Limb (tissue), 2 donors: ENCODE measurements around the gene GPR146.
"Not testable (repeated sequence)": the region's sequence is repeated elsewhere in the genome, so short reads cannot be mapped to it uniquely, and the experiment has no call there.

Experiments
- DNase-seq, 2 donors: peaks; one replicate each; pipeline ENCODE4 v3.0.0-alpha.2; 2016; ENCODE audit errors: extremely low spot score in 2 of 2

GPR146 gene

GRCh38 chr7:1044189-1045068, at the start of gene GPR146:
Gene GPR146, plus strand, starts transcription at chr7:1044546. Its CDS starts 12,970 bp downstream, at chr7:1057516.
- DNase-seq, result peak; percentile 90 to 98

- no peak for DNase-seq
Measured at GRCh38 chr7:994592-995308, 49.6 kb upstream of the GPR146 start.

DNA sequence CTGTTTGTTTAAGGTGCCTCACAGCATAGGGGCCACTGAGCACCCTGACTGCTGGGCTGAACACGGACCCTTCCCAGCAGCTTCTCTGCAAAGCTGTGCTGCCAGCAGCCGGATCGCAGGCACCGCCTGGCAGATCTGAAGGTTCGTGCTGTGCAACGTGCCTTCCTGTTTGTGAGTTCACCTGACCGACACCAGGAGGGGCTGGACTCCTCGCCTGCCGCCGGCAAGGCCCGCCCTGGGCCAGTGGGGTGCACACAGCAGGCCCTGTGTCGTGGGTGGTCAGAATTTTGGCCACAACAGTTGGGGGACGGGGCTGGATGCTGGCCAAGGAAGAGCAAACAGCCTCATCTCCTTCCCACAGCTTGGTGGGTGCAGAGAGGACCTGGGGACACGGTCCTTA, 48.8 kb upstream of the GPR146 start:
- no peak for DNase-seq

- no peak for DNase-seq
Measured at GRCh38 chr7:996079-996872, 48.1 kb upstream of the GPR146 start.

DNA sequence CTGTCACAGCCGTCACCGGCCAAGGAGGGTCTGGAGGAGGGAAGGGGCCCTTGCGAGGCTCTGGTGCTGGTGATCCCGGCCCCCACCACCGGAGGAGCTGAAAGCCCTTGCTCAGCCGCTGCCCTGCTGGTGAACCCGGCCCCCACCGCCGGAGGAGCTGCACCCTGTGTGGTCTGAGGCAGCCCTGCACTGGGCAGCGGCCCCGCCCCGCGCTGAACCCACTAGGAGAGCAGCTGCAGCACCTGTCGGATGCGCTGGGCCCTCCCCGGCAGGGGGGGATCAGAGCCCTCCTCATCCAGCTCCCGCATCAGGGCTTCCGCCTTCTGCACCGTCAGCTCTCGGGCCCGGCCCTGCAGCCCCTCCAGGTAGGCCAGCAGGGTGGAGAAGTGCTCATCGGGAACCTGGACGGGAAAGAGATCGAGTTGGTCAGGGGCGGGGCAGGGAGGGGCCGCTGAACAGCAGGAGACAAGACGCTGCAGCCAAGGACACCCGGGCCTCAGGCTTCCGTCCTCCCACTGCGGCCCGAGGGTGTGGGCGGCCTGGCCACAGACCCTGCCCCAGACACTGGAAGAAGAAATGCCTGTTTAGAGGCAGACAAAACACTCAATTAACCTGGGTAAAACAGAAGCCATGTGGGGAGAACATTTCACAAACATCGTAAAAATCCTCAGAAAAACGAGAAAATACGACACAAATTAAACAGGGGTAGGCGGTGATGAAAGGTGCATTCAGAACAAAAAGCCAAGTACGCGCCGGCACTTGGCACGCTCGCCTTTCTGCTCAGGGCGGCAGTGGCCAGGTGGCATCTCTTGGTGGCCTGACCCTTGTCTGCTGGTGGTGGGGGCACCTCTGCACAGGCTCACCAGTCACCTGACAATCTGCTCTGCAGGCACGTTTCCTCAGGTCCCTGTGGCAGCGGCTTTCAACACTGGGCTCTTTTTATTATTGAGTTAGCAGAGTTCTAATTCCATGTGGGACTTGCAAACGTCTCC, 46.6 kb upstream of the GPR146 start:
- DNase-seq, result no peak

GRCh38 chr7:999149-999879, 45.0 kb upstream of the GPR146 start:
- no peak for DNase-seq

DNA sequence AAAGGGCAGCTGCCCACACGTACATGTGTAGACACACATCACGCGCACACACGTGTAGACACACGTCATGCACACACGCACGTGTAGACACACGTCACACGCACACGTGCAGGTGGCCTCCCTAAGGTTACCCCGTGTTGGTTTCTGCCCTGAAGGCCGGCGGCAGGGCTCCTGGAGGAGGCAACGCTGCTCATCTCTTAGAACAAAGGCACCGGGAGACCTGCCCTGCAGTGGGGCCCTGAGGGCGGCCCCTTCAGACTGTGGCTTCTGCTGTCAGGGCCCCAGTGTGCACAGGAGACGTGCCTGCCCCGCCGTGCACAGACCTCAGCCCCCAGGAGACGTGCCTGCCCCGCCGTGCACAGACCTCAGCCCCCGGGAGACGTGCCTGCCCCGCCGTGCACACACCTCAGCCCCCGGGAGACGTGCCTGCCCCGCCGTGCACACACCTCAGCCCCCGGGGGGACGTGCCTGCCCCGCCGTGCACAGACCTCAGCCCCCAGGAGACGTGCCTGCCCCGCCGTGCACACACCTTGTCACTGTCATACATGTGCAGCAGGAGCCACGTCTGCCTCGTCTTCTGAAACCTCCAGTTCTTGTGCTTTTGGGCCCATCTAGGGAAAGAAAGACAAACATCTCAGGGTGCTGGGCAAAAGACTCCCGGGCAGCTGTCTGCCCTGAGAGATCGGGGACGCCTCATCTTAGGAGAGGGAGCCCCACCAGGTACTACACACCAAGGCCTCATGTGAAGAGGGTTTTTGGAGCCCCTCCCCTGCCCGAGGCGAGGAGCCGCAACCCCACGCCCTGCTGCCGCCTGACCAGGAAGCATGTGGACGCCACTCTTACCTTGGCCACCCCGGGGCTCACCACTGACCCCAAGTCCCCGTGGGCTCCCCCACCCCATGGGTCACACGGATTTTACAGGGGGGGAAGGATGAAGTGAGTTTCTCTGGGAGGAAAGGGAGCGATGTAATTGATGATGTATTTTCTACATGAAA, 44.1 kb upstream of the GPR146 start:
- DNase-seq, result no peak

DNA sequence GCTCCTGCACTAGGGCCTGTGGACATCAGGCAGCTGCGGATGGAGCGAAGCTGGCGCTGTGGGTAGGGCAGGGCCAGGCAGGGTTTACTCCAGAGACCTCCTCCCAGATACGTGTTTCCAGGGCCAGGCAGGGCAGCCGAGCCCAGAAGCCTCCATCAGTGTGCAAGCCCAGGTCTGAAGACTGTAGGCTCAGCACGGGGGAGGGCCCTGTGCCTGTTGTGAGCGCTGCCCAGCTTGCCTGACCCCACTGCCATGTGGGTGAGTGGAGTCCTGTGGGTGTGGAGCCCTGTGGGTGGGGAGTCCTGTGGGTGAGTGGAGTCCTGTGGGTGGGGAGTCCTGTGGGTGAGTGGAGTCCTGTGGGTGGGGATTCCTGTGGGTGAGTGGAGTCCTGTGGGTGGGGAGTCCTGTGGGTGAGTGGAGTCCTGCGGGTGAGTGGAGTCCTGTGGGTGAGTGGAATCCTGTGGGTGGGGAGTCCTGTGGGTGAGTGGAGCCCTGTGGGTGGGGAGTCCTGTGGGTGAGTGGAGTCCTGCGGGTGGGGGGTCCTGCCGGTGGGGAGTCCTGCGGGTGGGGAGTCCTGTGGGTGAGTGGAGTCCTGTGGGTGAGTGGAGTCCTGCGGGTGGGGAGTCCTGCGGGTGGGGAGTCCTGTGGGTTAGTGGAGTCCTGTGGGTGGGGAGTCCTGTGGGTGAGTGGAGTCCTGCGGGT, 43.1 kb upstream of the GPR146 start:
- DNase-seq, result not testable (repeated sequence)

GRCh38 chr7:1002026-1002425, 42.3 kb upstream of the GPR146 start:
- DNase-seq, result not testable (repeated sequence)

- not testable (repeated sequence) for DNase-seq
Measured at GRCh38 chr7:1002445-1002844, 41.9 kb upstream of the GPR146 start.

DNA sequence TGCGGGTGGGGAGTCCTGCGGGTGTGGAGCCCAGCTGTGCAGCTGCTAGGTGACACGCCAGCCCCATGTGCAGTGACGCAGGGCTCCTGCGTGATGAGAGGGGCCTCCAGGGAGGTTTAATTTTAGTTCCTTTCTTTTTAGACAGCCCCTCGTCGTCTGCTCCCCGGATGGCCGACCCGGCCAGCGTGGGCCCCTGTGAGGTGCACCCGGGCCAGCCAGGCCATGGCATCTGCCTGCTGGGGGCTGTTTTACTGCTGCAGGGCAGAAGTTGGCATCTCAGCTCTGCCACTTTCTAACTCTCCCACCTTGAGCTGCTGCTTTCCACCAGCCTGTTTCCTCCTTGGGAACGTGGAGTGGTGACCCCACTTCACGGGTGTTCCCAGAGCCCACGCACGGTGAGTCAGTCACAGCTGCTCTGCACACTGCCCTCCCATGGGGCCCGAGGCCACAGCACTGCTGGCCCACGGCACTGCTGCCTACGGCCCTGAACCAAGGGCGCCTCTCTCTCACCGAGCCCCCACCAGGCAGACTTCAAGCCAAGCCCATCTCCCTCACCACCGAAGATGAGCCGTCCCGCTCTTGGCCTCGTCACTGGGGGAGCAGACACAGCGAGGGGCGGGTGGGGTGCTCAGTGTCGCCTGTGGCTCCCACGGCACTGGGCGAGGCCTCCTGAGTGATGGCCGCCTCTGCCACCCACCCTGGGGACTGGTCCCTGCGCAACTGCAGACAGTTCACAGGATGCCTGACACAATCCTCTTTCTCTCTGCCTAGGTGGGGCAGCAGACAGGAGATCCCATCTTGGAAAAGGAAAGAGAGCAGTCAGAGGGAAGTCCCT, 40.1 kb upstream of the GPR146 start:
- DNase-seq, result no peak

DNA sequence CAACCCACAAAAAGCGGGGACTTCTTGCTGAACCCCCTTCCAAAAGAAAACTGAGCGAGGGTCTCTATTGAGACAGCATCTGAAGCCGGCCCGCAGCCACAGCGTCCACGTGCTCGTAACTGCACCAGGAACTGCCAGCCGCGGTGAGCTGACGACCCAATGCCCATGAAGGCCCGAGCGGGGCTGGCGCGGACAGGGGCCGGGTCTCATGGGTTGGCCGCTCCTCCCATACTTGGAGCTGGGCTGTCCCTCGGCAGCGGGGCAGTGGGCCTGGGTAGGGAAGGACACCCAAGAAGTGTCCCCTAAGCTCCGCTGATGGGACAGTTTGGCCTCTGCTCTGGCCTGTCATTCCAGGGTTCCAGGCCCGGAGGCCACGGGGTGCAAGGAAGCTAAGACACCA, 39.0 kb upstream of the GPR146 start:
- DNase-seq, result no peak

GRCh38 chr7:1007901-1008300, 36.4 kb upstream of the GPR146 start:
- DNase-seq, result no peak

DNA sequence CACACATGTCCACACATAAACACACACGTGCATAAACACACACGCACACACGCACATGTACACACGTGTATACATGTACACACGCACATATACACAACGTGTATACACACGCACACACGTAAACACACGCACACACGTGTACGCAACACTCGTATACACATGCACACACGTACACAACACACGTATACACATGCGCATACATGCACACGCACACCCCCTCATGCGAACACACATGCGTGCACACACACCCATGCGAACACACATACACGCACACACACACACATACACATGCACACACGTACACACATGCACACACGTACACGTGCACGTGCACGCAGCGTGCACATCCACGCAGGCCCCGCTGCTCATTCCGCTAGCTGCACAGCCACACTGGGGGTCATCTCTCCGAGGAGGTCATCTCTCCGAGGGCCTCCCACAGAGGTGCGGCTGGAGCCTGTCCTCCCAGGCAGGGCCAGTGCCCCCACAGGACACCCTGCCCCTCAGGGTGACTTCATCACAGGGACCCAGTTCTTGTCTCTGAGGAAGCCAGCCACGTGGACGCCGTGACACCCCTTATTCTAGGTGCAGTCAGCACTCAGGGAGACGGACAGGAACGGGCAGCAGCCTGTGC, 35.5 kb upstream of the GPR146 start:
- DNase-seq, result no peak

- no peak for DNase-seq
Measured at GRCh38 chr7:1009747-1010146, 34.6 kb upstream of the GPR146 start.

- DNase-seq, result no peak
Measured at GRCh38 chr7:1010226-1010625, 34.1 kb upstream of the GPR146 start.
